Erythroblast (primary cell): ENCODE data around the gene SDF4.

Experiments
- GATA1 ChIP-seq: IDR thresholded peaks from 2 replicates; pipeline ENCODE4 v1.6.1; 2011; ENCODE audit warnings: low read depth, mild to moderate bottlenecking, control low read depth, low read length, moderate library complexity
- POLR2A ChIP-seq: IDR thresholded peaks from 2 replicates; pipeline ENCODE4 v1.6.1; 2011; ENCODE audit warnings: mild to moderate bottlenecking, low read length

- TF ChIP-seq POLR2A (no peak), GATA1 (no peak)
These were observed 5.4 kb upstream of the SDF4 start for GRCh38 chr1:1236945-1237873.
